Activated CD4-positive, alpha-beta T cell treated with anti-CD3 and anti-CD28 coated beads for 4 hours (primary cell): Measurements from ENCODE around the gene ZFP64.
"Not testable (repeated sequence)": the region's sequence is repeated elsewhere in the genome, so short reads cannot be mapped to it uniquely, and the experiment has no call there.

Experiments used
- DNase-seq, 2 donors: peaks; one replicate each; pipeline ENCODE4 v3.0.0-alpha.2; 2020

The ZFP64 gene

GRCh38 chr20:52200870-52201269 is 9.3 kb upstream of the ZFP64 start:
- no peak for DNase-seq

GRCh38 chr20:52196845-52197244 is 5.3 kb upstream of the ZFP64 start:
- DNase-seq: no peak

GRCh38 chr20:52193886-52194545 is 2.4 kb upstream of the ZFP64 start:
- no peak for DNase-seq

GRCh38 chr20:52193133-52193532 is 1.6 kb upstream of the ZFP64 start:
- no peak for DNase-seq

GRCh38 chr20:52192719-52193007 is 1.1 kb upstream of the ZFP64 start:
- DNase-seq: not testable (repeated sequence)

GRCh38 chr20:52191916-52192718 is 538 bp upstream of the ZFP64 start:
- DNase-seq: peak; percentile 42 to 62

GRCh38 chr20:52190437-52191131 is 995 bp downstream of the ZFP64 start:
- DNase-seq: peak; percentile 19 to 24

GRCh38 chr20:52181766-52182165 is 9.8 kb downstream of the ZFP64 start:
- no peak for DNase-seq

- DNase-seq: no peak
Observed at GRCh38 chr20:52180180-52180840, 11.3 kb downstream of the ZFP64 start.

GRCh38 chr20:52179331-52180179 is 12.0 kb downstream of the ZFP64 start:
- DNase-seq: no peak

GRCh38 chr20:52178691-52179090 is 12.9 kb downstream of the ZFP64 start:
- no peak for DNase-seq

GRCh38 chr20:52175840-52176239 is 15.7 kb downstream of the ZFP64 start:
- DNase-seq: no peak

GRCh38 chr20:52172392-52173047 is 19.1 kb downstream of the ZFP64 start:
- DNase-seq: no peak

GRCh38 chr20:52171025-52171424 is 20.6 kb downstream of the ZFP64 start:
- DNase-seq: no peak

GRCh38 chr20:52168116-52168515 is 23.5 kb downstream of the ZFP64 start:
- no peak for DNase-seq

- DNase-seq: no peak
Observed at GRCh38 chr20:52167232-52167840, 24.2 kb downstream of the ZFP64 start.

- no peak for DNase-seq
Observed at GRCh38 chr20:52166150-52166549, 25.4 kb downstream of the ZFP64 start.

- no peak for DNase-seq
Observed at GRCh38 chr20:52160621-52161204, 30.9 kb downstream of the ZFP64 start.

- DNase-seq: no peak
Observed at GRCh38 chr20:52160049-52160570, 31.5 kb downstream of the ZFP64 start.

GRCh38 chr20:52154575-52154974 is 37.0 kb downstream of the ZFP64 start:
- no peak for DNase-seq

- DNase-seq: no peak
Observed at GRCh38 chr20:52153896-52154295, 37.7 kb downstream of the ZFP64 start.
